GM21723 (cell line): Measurements from ENCODE around the gene MACO1.

Experiments used
- ATAC-seq: cut with Tn5 transposase; IDR thresholded peaks from one replicate; pipeline ENCODE4 v1.9.1; 2021; ENCODE audit warnings: mild to moderate bottlenecking, moderate library complexity; ENCODE audit not compliant: unreplicated experiment

Gene MACO1

DNA sequence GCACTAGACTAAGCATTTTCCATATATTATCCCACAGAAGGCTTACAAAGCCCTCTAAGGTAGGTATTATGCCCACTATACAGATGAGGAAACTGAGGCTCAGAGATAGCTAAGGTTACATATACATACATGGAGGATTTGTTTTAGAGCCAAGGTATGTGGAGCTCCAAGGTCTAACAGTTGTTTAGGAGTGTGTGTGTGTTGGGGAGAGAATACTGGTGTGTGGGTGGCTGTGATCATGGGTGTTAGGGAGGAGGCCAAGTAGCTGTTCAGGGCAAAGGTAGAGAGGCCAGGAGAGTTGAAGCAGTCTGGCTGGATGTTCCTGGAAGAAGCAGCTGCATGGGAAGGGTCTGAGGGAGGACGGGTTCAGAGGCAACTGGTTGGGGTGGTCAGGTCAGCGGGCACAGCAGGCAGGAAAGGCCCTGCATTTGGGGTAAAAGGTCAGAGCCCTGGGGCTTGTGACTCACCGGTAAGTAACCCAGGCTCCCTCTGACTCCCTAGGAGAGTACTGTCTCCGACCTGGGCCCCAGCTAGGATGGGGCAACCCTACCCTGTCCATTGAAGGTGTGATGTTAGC, 107.6 kb downstream of the MACO1 start:
- no peak for ATAC-seq

DNA sequence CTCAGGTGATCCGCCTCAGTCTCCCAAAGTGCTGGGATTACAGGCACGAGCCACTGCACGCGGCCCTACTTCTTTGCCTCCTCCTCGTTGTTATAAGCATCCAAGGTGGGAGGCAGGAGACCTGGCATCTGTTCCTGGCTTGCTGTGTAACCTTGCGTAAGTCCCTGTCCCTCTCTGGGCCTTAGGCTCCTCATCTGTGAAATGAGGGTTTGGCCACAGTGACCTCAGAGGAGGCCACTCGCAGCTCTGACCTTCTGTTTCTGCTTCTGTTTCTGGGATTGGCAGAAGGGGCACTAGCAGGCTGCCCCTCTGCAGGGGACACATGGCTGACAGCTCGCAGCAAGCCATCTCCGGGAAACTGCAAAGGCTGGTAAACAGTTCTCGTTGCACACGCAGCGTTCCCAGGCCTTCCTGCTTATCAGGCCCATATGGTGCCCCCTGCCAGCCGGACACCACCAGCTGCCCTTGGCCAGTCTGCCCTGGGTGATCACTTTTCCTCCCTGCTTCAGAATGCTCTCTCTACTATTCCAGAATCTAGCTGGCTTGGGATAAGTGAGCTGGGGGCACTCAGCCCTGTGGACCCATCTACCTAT, 110.1 kb downstream of the MACO1 start:
- no peak for ATAC-seq

DNA sequence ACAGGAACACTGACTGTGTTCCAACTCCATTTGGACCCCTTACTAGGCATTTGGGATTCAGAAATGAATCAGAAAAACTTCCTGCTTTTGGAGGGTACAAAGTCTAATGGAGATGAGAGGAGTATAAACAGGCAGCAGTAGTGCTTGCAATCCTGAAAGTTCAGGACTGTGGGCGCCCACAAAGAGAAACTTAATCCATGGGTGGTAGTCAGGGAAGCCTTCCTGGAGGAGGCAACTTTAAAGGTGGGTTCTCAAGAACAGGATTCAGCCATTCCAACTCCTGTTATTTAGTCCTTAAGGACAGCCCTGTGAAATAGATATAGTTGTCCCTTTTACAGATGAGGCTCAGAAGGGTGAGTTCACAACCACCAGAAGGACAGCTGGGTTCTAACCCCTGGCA, 110.7 kb downstream of the MACO1 start:
- ATAC-seq: no peak

DNA sequence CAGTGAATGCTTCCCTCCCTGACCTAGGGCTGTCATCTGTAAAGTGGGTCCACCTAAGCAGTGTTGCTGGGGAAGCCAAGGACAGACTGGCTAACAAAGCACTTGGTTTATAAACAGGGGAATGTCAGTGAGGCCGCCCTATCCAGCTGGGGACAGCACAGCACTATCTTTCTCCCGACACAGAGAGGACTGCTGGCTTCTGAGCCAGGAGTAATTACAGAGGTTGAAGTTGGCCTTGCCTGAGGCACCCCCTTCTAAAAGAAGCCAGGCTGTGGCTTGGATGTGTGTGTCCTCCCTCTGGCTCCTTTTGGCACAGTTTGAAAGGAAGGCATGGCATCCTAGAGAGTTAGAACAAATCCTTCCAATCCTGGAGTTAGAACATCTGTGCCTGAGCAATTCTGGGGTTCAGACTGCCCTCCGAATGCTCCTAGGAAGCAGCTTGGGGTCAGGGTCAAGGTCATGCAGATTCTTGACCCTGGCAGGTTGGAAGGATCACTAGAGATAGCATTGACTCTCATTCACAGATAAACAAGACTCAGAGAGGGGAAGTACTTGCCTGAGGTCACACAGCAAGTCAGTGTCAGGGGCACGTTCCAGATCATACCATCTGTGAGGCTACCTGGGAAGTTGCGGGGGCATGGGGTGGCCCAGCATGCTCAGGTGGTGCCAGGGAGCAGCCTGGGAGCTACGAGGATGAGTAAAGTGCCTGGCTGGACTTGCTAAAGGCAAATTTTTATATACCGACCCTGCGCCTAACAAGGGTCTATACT, 111.4 kb downstream of the MACO1 start:
- ATAC-seq: no peak

DNA sequence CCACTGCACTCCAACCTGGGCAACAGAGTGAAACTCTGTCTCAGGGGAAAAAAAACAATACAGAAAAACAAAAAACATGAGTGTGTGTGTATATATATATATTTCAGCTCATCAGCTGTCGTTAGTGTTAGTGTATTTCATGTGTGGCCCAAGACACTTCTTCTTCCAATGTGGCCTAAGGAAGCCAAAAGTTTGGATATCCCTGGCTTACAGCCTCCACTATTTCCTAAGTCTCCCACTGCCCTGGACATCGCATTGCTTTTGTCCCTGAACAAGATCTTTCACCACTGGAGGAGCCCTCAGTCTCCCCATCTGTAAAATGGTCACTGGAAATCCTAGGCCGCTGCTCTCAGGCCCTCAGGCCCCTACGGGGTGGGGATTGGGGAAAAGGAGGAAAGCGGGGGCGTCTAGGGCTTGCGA, 112.3 kb downstream of the MACO1 start:
- ATAC-seq: peak; percentile 12

DNA sequence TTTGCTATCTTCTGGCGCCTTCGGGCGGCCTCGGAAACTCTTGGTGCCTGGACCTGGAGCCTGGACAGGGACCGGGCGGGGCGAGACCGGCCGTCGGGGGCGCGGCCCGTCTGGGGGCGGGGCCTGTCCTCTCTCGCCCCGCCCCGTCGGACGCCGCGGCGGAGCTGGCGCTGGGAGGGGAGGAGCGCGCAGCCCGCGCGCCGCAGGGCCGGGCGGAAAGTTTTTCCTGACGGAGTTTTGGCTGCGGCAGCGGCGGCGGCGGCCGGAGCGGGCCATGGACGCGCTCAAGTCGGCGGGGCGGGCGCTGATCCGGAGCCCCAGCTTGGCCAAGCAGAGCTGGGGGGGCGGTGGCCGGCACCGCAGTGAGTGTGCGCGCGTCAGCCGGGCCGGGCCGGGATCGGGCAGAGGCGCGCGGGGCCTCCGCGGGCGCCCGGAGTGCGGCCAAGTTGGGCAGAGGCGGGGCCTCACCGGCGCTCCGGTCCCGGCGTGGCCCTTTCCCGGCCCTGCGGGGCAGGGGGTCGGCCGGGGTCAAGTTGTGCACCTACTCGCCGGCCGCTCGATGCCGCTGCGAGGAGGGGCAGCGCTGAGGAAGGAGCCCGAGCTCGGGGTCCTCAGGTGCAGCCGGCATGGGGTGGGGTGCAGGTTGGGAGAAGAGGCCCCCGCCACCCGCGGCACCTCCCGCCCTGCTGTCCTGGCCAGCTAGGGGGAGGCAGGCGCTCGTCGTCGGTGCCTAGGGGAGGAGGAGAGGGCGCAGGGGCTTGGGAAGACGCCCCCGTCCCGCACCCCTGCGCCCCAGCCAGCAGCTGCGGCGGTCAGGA, 112.9 kb downstream of the MACO1 start, which contains the start of gene LDLRAP1:
Gene LDLRAP1, plus strand, starts transcription at position 182 of the 818 bp plus-strand sequence. Its CDS starts 93 bp downstream, at position 275.
- ATAC-seq: peak; percentile 76

DNA sequence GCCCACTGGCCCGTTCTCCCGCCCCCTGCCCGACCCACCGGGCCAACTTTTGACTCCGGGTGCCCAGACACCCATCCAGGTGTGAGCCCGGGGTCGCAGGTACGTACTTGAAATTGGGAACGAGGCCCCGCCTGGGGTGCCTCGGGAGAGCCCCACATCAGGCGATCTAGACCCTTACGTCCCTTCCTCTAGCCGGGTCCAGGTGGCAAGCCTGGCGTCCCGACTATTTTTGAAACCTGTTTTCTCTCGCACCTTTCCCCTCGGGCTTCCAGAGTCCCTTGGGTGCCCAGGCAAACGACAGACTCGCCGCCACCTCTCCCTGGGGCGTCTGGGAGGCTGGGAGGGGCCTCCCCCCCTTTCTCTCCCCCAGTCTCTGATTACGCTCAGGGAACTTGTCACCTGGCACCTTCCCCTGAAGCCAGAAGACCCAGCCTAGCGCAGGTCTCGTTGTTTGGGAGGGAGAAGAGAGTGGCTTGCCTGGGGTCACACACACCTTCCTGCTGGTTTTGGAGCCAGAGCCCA, 113.6 kb downstream of the MACO1 start:
- ATAC-seq: no peak

DNA sequence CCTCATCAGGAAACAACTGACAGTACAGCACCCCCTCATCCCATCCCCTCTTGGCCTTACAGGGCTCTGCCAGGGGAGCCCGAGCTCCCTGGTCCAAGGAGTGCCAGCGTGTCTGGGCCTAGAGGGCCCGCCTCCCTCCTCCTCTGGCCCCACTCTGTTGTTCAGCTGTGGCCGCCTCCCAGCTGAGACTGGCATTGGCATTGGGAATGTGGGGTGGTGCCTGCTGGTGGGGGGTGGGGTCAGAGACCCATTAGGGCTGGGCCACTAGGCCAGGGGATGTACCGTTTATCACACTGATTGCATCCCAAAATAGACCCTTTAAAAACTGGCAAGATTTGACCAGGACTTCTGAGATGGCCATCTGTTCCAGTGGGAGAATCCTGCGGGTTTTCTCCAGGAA, 114.1 kb downstream of the MACO1 start:
- ATAC-seq: no peak

DNA sequence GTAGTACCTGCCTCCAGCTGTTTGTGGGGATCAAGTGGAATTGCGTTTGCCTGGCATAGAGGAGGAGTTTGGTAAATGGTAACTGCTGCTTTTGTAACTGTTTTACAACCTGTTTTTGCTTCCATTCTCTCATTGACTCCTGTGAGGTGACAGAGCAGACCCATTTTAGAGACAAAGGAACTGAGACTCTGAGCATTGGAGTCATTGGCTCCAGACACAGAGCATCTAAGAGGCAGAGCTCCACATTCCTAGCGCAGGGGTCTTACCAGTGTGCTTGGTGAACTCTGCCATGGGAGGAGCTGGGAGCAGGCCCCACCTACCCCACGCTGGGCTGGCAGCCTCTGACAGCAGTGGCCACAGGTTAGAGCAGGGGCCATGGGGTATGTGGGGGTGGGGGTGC, 115.1 kb downstream of the MACO1 start:
- ATAC-seq: no peak

DNA sequence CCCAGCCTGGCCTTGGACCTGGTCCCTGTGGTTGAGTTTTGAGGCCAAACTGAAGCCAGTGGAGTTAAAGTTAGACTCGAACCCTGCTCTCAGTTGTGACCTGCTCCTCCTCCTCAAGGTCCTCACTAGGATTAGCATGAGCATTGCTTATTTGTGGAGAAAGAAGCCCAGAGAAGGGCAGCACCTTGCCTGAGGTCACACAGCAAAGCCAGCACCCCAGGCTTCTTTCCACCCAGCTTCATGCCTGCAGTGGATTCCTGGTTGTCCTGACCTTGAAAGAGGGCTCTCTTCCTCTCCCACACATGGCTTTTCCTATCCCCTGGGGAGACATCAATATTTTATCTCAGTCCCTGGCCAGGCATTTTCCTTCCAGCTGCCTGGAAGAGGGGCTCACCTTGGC, 115.5 kb downstream of the MACO1 start:
- no peak for ATAC-seq

DNA sequence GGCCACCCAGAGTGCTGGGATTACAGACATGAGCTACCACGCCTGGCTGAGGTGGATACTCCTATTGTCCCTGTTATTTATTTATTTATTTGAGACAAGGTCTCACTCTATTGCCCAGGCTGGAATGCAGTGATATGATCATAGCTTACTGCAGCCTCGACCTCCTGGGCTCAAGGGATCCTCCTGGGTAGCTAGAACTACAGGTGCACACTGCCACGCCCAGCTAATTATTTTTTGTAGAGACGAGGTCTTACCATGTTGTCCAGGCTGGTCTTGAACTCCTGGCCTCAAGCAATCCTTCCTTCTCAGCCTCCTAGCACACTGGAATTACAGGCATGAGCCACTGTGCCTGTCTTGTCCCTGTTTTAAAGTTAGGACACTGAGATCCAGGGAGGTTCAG, 117.9 kb downstream of the MACO1 start:
- no peak for ATAC-seq

DNA sequence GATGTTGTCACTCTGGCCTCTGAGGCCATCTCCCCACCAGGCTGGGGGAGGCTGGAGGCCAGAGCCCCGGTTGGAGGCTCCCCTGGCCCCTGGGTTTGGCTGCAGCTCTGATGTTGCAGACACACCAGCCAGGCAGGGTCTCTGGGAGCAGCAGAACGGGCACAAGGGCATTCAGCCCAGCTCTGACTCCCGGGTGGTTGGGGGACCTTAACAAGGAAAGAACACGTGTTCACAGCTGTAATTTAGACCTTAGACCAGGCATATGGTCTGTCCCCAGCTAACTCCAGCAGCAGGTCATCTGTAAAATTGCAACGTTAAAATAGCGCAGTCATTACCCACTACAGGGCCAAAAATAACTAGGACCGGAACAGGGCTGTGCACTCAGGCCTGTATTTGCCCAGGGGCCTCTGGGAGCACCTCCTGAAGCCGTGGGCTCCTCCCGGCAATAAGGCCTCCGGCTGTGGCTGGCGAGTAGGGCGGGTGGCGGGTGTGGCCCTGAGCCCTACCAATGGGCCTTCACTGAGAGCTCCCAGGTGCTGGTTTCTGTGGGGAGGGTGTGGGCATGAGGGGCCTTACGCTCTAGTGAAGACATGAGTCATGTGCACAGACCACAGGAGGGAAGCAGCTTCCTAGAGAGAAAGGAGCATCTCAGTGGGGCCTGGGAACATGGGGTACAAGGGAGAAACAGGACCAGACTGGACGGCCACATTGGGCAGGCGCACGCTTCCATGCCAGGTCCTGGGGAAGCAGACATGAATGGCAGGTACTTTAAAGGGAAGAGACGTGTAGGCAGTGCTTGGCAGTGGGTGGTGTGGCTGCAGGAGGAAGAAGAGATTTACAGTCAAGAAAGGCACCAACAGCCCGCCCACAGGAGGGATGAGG, 118.8 kb downstream of the MACO1 start:
- ATAC-seq: peak; percentile 90
